ENCODE results near the gene CD300LD.
"Not testable (repeated sequence)": the region's sequence is repeated elsewhere in the genome, so short reads cannot be mapped to it uniquely, and the experiment has no call there.

The CD300LD gene

DNA sequence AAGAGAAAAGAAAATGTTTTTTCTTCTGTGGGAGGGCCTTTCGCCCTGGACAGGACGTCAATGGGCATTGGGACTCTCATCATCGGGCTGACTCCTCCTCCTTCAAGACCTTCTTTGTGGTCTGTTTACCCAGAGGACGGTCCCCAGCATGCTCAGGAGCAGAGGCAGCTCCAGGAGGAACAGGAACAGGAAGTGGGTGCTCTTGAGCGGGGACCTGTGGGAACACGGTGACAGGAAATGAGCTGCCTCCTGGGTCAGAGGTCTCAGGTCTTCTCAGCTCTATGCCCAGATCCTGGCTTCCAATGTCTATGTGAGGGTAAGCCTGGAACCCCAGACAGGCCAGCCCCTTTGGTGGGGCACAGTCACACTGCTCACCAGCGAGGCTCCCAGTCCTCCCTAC is 12.2 kb downstream of the CD300LD start:
- Histone ChIP-seq H3K9ac (no peak overlapping the region), H3K4me3 (IDR thresholded peaks at IDR 0.05; ENCODE audit: insufficient read depth, low read depth, low read length) (no peak overlapping the region), H3K4me2 (no peak overlapping the region), H3K27me3 (ENCODE audit: insufficient read depth, low read depth) (peaks cover 73% of the 10 kb centered on the region), H3K27ac (no peak overlapping the region), H4K20me1 (ENCODE audit: insufficient read depth) (no peaks in the 10 kb centered on the region), H3K36me3 (ENCODE audit: insufficient read depth) (no peaks in the 10 kb centered on the region), H3K79me2 (ENCODE audit: insufficient read depth, low read depth) (no peaks in the 10 kb centered on the region), H2AFZ (ENCODE audit: low read depth) (no peak overlapping the region), H3K4me1 (ENCODE audit: low read depth, poor library complexity, severe bottlenecking) (no peaks in the 10 kb centered on the region)
- TF ChIP-seq, protein P1, sequence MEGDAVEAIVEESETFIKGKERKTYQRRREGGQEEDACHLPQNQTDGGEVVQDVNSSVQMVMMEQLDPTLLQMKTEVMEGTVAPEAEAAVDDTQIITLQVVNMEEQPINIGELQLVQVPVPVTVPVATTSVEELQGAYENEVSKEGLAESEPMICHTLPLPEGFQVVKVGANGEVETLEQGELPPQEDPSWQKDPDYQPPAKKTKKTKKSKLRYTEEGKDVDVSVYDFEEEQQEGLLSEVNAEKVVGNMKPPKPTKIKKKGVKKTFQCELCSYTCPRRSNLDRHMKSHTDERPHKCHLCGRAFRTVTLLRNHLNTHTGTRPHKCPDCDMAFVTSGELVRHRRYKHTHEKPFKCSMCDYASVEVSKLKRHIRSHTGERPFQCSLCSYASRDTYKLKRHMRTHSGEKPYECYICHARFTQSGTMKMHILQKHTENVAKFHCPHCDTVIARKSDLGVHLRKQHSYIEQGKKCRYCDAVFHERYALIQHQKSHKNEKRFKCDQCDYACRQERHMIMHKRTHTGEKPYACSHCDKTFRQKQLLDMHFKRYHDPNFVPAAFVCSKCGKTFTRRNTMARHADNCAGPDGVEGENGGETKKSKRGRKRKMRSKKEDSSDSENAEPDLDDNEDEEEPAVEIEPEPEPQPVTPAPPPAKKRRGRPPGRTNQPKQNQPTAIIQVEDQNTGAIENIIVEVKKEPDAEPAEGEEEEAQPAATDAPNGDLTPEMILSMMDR (conservative IDR thresholded peaks at IDR 0.05; ENCODE audit: low read depth, low read length) = no peak

DNA sequence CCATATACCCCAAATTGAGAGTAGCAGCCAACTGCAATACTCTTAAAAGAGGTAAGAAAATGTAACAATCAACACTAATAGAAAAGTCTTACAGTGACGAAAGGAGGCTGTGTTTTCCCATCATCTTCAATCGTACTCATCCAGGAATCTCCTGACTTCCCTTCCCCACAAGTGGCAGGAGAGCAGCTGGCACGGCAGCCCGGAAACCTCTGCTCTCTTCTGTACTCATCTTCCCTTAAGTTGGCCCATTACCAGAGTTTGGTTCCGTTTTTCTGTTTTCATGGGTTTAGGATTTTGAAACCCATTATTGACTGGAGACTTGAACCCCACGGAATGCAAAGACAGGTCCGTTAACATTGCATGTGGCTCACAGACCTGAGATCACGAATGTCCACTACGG is 13.1 kb downstream of the CD300LD start:
- Histone ChIP-seq H3K36me3 (ENCODE audit: insufficient read depth) (no peaks in the 10 kb centered on the region), H3K27me3 (ENCODE audit: insufficient read depth, low read depth) (peaks cover 73% of the 10 kb centered on the region), H3K4me3 (IDR thresholded peaks at IDR 0.05; ENCODE audit: insufficient read depth, low read depth, low read length) (no peak overlapping the region), H3K9ac (no peak overlapping the region), H3K4me2 (no peak overlapping the region), H3K4me1 (ENCODE audit: low read depth, poor library complexity, severe bottlenecking) (no peaks in the 10 kb centered on the region), H3K27ac (no peak overlapping the region), H3K79me2 (ENCODE audit: insufficient read depth, low read depth) (no peaks in the 10 kb centered on the region), H2AFZ (ENCODE audit: low read depth) (no peak overlapping the region), H4K20me1 (ENCODE audit: insufficient read depth) (no peaks in the 10 kb centered on the region)
- TF ChIP-seq, protein P1 (conservative IDR thresholded peaks at IDR 0.05; ENCODE audit: low read depth, low read length) = no peak

DNA sequence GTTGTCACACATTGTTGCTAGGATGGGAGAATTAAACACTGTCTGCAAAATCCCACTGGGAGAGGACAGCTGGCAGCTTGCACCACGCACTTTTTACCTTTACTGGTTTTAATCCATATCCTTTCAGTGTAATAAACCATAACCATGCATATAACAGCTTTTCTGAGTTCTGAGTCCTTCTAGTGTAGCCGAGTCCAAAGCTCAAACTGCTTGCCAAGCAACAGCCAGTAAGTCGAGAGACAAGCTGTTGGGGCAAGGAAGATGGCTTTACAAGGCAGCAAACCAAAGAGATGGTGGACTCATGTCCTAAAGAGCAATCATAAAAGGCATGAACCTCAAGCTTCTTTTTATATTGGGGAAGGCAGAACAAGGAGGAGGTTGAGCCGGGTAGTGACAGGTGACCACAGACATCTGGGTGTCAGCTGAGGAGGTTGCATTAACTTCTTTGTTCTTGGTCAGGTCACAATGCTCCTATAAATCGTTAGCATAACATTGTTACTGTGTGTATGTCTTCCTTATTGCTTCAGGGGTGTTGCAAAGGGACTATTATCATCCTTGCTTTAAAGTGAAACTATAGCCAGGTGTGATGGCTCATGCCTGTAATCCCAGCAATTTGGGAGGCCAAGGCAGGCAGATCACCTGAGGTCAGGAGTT is 17.5 kb downstream of the CD300LD start:
- no peaks in the 10 kb centered on the region for H3K79me2 ChIP-seq (ENCODE audit: insufficient read depth, low read depth)
- no peak overlapping the region for H3K4me3 ChIP-seq (IDR thresholded peaks at IDR 0.05; ENCODE audit: insufficient read depth, low read depth, low read length)
- H3K4me2 ChIP-seq = no peak overlapping the region
- peaks cover under 1% of the 10 kb centered on the region for H3K4me1 ChIP-seq (ENCODE audit: low read depth, poor library complexity, severe bottlenecking)
- no peak overlapping the region for H3K27ac ChIP-seq
- no peak overlapping the region for H2AFZ ChIP-seq (ENCODE audit: low read depth)
- H3K36me3 ChIP-seq (ENCODE audit: insufficient read depth) = no peaks in the 10 kb centered on the region
- H3K9ac ChIP-seq = no peak overlapping the region
- TF ChIP-seq, protein P1 (conservative IDR thresholded peaks at IDR 0.05; ENCODE audit: low read depth, low read length) = no peak
- peaks cover 70% of the 10 kb centered on the region for H3K27me3 ChIP-seq (ENCODE audit: insufficient read depth, low read depth)
- H4K20me1 ChIP-seq (ENCODE audit: insufficient read depth) = no peaks in the 10 kb centered on the region

DNA sequence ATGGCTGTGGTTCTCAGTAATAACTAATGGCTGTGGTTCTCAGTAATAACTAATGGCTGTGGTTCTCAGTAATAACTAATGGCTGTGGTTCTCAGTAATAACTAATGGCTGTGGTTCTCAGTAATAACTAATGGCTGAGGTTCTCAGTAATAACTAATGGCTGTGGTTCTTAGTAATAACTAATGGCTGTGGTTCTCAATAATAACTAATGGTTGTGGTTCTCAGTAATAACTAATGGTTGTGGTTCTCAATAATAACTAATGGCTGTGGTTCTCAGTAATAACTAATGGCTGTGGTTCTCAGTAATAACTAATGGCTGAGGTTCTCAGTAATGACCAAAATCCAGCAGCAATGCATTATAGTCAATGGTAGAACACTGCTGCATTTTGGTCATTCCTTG is 18.4 kb downstream of the CD300LD start:
- not testable (repeated sequence) for H4K20me1 ChIP-seq (ENCODE audit: insufficient read depth); H3K27ac ChIP-seq; H2AFZ ChIP-seq (ENCODE audit: low read depth); H3K79me2 ChIP-seq (ENCODE audit: insufficient read depth, low read depth); H3K9ac ChIP-seq; H3K4me3 ChIP-seq (IDR thresholded peaks at IDR 0.05; ENCODE audit: insufficient read depth, low read depth, low read length); H3K36me3 ChIP-seq (ENCODE audit: insufficient read depth); H3K4me1 ChIP-seq (ENCODE audit: low read depth, poor library complexity, severe bottlenecking); H3K4me2 ChIP-seq
- peaks cover 61% of the 10 kb centered on the region for H3K27me3 ChIP-seq (ENCODE audit: insufficient read depth, low read depth)

DNA sequence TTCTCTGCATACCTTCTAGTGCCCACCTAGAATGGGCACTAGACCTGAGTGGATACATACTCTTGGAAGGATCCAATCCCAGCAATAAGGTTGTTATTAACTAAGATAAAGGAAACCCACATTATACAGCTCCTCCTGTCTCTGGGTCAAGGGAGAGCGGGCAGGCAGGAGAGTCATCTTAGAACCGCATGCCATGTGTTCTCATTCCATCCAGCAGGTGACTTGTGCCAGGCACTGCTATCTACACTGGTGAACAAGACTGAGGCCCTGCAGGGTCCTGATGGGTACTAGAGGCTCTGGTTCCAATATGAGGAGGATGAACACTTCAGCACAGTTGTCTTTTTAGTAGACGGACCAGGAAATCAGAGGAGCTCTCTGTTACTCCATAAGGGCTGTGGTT is 18.9 kb downstream of the CD300LD start:
- no peaks in the 10 kb centered on the region for H3K36me3 ChIP-seq (ENCODE audit: insufficient read depth)
- no peak overlapping the region for H3K4me3 ChIP-seq (IDR thresholded peaks at IDR 0.05; ENCODE audit: insufficient read depth, low read depth, low read length)
- TF ChIP-seq, protein P1 (conservative IDR thresholded peaks at IDR 0.05; ENCODE audit: low read depth, low read length) = no peak
- no peak overlapping the region for H3K4me2 ChIP-seq
- no peak overlapping the region for H3K27ac ChIP-seq
- peaks cover 5% of the 10 kb centered on the region for H3K4me1 ChIP-seq (ENCODE audit: low read depth, poor library complexity, severe bottlenecking)
- H3K27me3 ChIP-seq (ENCODE audit: insufficient read depth, low read depth) = peaks cover 57% of the 10 kb centered on the region
- H3K9ac ChIP-seq = no peak overlapping the region
- no peak overlapping the region for H2AFZ ChIP-seq (ENCODE audit: low read depth)
- H4K20me1 ChIP-seq (ENCODE audit: insufficient read depth) = no peaks in the 10 kb centered on the region
- H3K79me2 ChIP-seq (ENCODE audit: insufficient read depth, low read depth) = no peaks in the 10 kb centered on the region
